Fibroblast of skin of left quadriceps (primary cell): ENCODE data around the gene GPR107.
"Not testable (repeated sequence)": the region's sequence is repeated elsewhere in the genome, so short reads cannot be mapped to it uniquely, and the experiment has no call there.

Experiments used
- DNase-seq, 2 experiments: peaks; one replicate each; pipeline ENCODE4 v3.0.0-alpha.2; 2013; ENCODE audit warnings: low read depth in 2 of 2

The GPR107 gene

GRCh38 chr9:130053504-130054324 is at the start of gene GPR107:
Gene GPR107, plus strand, starts transcription at chr9:130053906. Its CDS starts 27 bp downstream, at chr9:130053933.
- no peak for DNase-seq

- DNase-seq = no peak
These were observed 49.7 kb upstream of the GPR107 start for GRCh38 chr9:130003943-130004552.

- not testable (repeated sequence) for DNase-seq
These were observed 46.8 kb upstream of the GPR107 start for GRCh38 chr9:130006952-130007351.

- no peak for DNase-seq
These were observed 45.2 kb upstream of the GPR107 start for GRCh38 chr9:130008538-130008937.

- DNase-seq = not testable (repeated sequence)
These were observed 44.2 kb upstream of the GPR107 start for GRCh38 chr9:130009546-130009945.

GRCh38 chr9:130010151-130010988 is 43.3 kb upstream of the GPR107 start:
- DNase-seq = no peak

- DNase-seq = no peak
These were observed 40.4 kb upstream of the GPR107 start for GRCh38 chr9:130013326-130013725.

- no peak for DNase-seq
These were observed 38.2 kb upstream of the GPR107 start for GRCh38 chr9:130015353-130016019.

GRCh38 chr9:130017076-130017475 is 36.6 kb upstream of the GPR107 start:
- DNase-seq = no peak

- not testable (repeated sequence) for DNase-seq
These were observed 36.2 kb upstream of the GPR107 start for GRCh38 chr9:130017510-130017909.

GRCh38 chr9:130018265-130018664 is 35.4 kb upstream of the GPR107 start:
- no peak for DNase-seq

- no peak for DNase-seq
These were observed 33.1 kb upstream of the GPR107 start for GRCh38 chr9:130020618-130021017.

- DNase-seq = no peak
These were observed 32.6 kb upstream of the GPR107 start for GRCh38 chr9:130021123-130021522.

GRCh38 chr9:130021842-130022241 is 31.9 kb upstream of the GPR107 start:
- not testable (repeated sequence) for DNase-seq

GRCh38 chr9:130022566-130023143 is 31.1 kb upstream of the GPR107 start:
- DNase-seq = no peak

GRCh38 chr9:130023144-130023787 is 30.4 kb upstream of the GPR107 start:
- DNase-seq = no peak

GRCh38 chr9:130023994-130024596 is 29.6 kb upstream of the GPR107 start:
- DNase-seq = no peak

GRCh38 chr9:130024597-130024994 is 29.1 kb upstream of the GPR107 start:
- DNase-seq = no peak

GRCh38 chr9:130026583-130027340 is 26.9 kb upstream of the GPR107 start:
- no peak for DNase-seq
